Measurements from ENCODE around the gene PPIL6.

GRCh38 chr6:109457562-109457996 lies 17.2 kb upstream of the PPIL6 start:
- TF ChIP-seq CTCF (IDR thresholded peaks at IDR 0.05) (no peak), POLR2A (IDR thresholded peaks at IDR 0.05) (no peak), EP300 (IDR thresholded peaks at IDR 0.05) (no peak)

All from suprapubic skin (tissue), 3 donors.